Peyer's patch (tissue), 4 donors: ENCODE results near the gene UBE3A. TPM values are rescaled to one million over a fixed set of nuclear protein-coding genes. Genes with fewer than 3 reads are reported as not detected.

Source experiments
- DNase-seq, 3 donors: peaks; one replicate each; pipeline ENCODE4 v3.0.0-alpha.2; 2017 to 2019
- H3K27ac ChIP-seq, 4 donors: fragments of 200-600 bp; sonication (generic); one replicate each; pipeline ENCODE4 v1.5.1; 2016 to 2019
- H3K27me3 ChIP-seq, 2 donors: fragments of 200-600 bp; sonication (generic); one replicate each; pipeline ENCODE4 v1.5.1; 2019
- H3K36me3 ChIP-seq, 3 donors: fragments of 200-600 bp; sonication (generic); one replicate each; pipeline ENCODE4 v1.5.1; 2016 to 2019
- H3K4me1 ChIP-seq, 4 donors: fragments of 200-600 bp; sonication (generic); one replicate each; pipeline ENCODE4 v1.5.1; 2016 to 2019
- H3K4me3 ChIP-seq, 4 donors: fragments of 200-600 bp; sonication (generic); 1 replicate in 3 of 4; 2 replicates in 1 of 4; pipeline ENCODE4 v1.5.1; 2016 to 2019; ENCODE audit warnings: mild to moderate bottlenecking in 1 of 4
- H3K9me3 ChIP-seq, 4 donors: fragments of 200-600 bp; sonication (generic); one replicate each; pipeline ENCODE4 v1.5.1; 2016 to 2019; ENCODE audit warnings: mild to moderate bottlenecking in 1 of 4
- CTCF ChIP-seq, 6 experiments: fragments of 450-650 bp in 4 of 6; fragments of 200-600 bp in 2 of 6; sonication (generic) in 1 of 6; IDR thresholded peaks; one replicate each; pipeline ENCODE4 v1.5.1; 2017 to 2019; ENCODE audit warnings: antibody characterized with exemption in 6 of 6, mild to moderate bottlenecking in 3 of 6, moderate library complexity in 1 of 6
- POLR2A ChIP-seq, 2 donors: fragments of 450-650 bp; IDR thresholded peaks; one replicate each; pipeline ENCODE4 v1.5.1; 2017; ENCODE audit warnings: antibody characterized with exemption in 2 of 2, mild to moderate bottlenecking in 2 of 2, moderate library complexity in 2 of 2
- total RNA-seq, 4 donors: library from RNA; depleted of rRNA; stranded (reverse); fragments of >200 nt; gene quantifications; one replicate each; pipeline ENCODE4 v1.1.0, GENCODE V29; 2016

The UBE3A gene
- total RNA-seq, 4 donors from 2014 or later, result 52.9 to 106 (median 95.2) TPM

GRCh38 chr15:25402342-25402741 lies 36.5 kb downstream of the UBE3A start:
- DNase-seq, result no peak
- Histone ChIP-seq H3K9me3 (no peaks in the 10 kb centered on the region), H3K4me1 (no peaks in the 10 kb centered on the region), H3K27me3 (no peaks in the 10 kb centered on the region), H3K4me3 (no peak overlapping the region), H3K36me3 (peaks cover 0 to 38% (median 0%) of the 10 kb centered on the region in 3 donors), H3K27ac (no peak overlapping the region)
- TF ChIP-seq POLR2A (IDR thresholded peaks at IDR 0.05) (no peak), CTCF (IDR thresholded peaks at IDR 0.05) (no peak)

GRCh38 chr15:25401501-25401900 lies 37.3 kb downstream of the UBE3A start:
- Histone ChIP-seq H3K27me3 (no peaks in the 10 kb centered on the region), H3K27ac (no peak overlapping the region), H3K36me3 (peaks cover 0 to 38% (median 0%) of the 10 kb centered on the region in 3 donors), H3K4me3 (no peak overlapping the region), H3K4me1 (no peaks in the 10 kb centered on the region), H3K9me3 (no peaks in the 10 kb centered on the region)
- TF ChIP-seq POLR2A (IDR thresholded peaks at IDR 0.05) (no peak), CTCF (IDR thresholded peaks at IDR 0.05) (no peak)
- no peak for DNase-seq

DNA sequence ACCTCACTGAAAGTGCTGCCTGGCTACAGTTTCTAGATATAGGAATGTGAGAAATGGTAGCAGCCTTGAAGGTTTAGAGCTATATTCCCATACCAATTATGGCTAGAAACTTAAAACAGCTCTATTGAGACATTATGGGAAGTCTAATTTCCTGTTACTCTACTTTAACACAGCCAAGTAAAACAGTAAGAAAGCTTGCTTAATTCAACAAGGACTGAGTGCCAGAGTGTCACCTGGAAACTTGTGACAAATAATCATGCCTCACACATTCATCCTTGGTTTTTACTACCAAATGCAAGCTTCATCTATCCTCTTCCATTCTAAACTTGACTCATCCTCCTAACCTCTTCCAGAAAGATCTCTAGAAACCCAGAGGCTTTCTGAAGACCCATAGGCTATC lies 41.7 kb downstream of the UBE3A start:
- Histone ChIP-seq H3K4me3 (no peak overlapping the region), H3K27me3 (no peaks in the 10 kb centered on the region), H3K27ac (no peak overlapping the region), H3K4me1 (no peaks in the 10 kb centered on the region), H3K9me3 (no peaks in the 10 kb centered on the region), H3K36me3 (peaks cover 0 to 5% (median 0%) of the 10 kb centered on the region in 3 donors)
- TF ChIP-seq POLR2A (IDR thresholded peaks at IDR 0.05), result no peak
- no peak for TF ChIP-seq CTCF (IDR thresholded peaks at IDR 0.05)
- no peak for DNase-seq

DNA sequence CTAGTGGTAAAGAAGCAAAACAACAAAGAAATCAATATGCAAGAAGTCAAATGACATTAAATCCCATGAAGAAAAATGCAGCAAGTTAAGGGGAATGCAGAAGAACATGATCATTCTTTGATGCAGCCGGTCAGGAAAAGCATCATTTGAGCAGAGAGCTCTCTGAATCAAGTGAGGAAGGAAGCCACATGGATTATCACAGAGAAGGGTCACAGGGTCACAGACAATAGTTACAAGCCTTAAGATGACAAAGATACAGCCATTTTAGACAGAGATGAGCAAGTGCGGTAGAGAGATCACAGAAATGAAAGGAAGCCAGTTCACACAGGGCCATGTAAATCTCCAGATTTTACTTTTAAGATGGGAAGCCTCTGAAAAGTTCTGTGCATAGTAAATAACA lies 43.9 kb downstream of the UBE3A start:
- TF ChIP-seq CTCF (IDR thresholded peaks at IDR 0.05) (no peak), POLR2A (IDR thresholded peaks at IDR 0.05) (no peak)
- no peak for DNase-seq
- Histone ChIP-seq H3K36me3 (peaks cover 0 to 7% (median 0%) of the 10 kb centered on the region in 3 donors), H3K4me3 (no peak overlapping the region), H3K27me3 (no peaks in the 10 kb centered on the region), H3K9me3 (no peaks in the 10 kb centered on the region), H3K4me1 (no peaks in the 10 kb centered on the region), H3K27ac (no peak overlapping the region)

GRCh38 chr15:25392806-25393205 lies 46.0 kb downstream of the UBE3A start:
- H3K4me1 ChIP-seq, result no peaks in the 10 kb centered on the region
- TF ChIP-seq CTCF (IDR thresholded peaks at IDR 0.05) (no peak), POLR2A (IDR thresholded peaks at IDR 0.05) (no peak)
- H3K4me3 ChIP-seq, result no peak overlapping the region
- no peaks in the 10 kb centered on the region for H3K27me3 ChIP-seq
- no peak overlapping the region for H3K27ac ChIP-seq
- no peaks in the 10 kb centered on the region for H3K9me3 ChIP-seq
- DNase-seq, result no peak
- H3K36me3 ChIP-seq, result peaks cover 0 to 7% (median 0%) of the 10 kb centered on the region in 3 donors
